HG03025 (cell line): ENCODE results near the gene IVD.
A peak's percentile ranks its signal among the peaks of the same experiment; 100 is the strongest.

Experiments
- ATAC-seq: cut with Tn5 transposase; IDR thresholded peaks from one replicate; pipeline ENCODE4 v1.9.1; 2021; ENCODE audit warnings: mild to moderate bottlenecking, moderate library complexity; ENCODE audit not compliant: unreplicated experiment, low FRiP score

The IVD gene

GRCh38 chr15:40405501-40406381 lies at the start of gene IVD:
TSS of gene IVD (plus strand) at chr15:40405795. CDS start at chr15:40405828, 33 bp downstream.
- peak; percentile 75 for ATAC-seq

GRCh38 chr15:40355976-40356585 lies 49.5 kb upstream of the IVD start:
- no peak for ATAC-seq

- no peak for ATAC-seq
Observed at GRCh38 chr15:40357246-40357645, 48.3 kb upstream of the IVD start.

- ATAC-seq = peak; percentile 67
Observed at GRCh38 chr15:40357723-40358470, 47.7 kb upstream of the IVD start, which contains the start of gene DISP2. TSS of gene DISP2 (plus strand) at chr15:40358219. CDS start at chr15:40358322, 103 bp downstream.

GRCh38 chr15:40358471-40359353 lies 46.9 kb upstream of the IVD start:
- ATAC-seq = peak; percentile 8

GRCh38 chr15:40360015-40360414 lies 45.6 kb upstream of the IVD start:
- no peak for ATAC-seq

GRCh38 chr15:40361640-40362039 lies 44.0 kb upstream of the IVD start:
- ATAC-seq = no peak

- no peak for ATAC-seq
Observed at GRCh38 chr15:40363611-40364010, 42.0 kb upstream of the IVD start.

GRCh38 chr15:40364251-40364650 lies 41.3 kb upstream of the IVD start:
- ATAC-seq = no peak

GRCh38 chr15:40365016-40365415 lies 40.6 kb upstream of the IVD start:
- no peak for ATAC-seq

GRCh38 chr15:40365624-40366456 lies 39.8 kb upstream of the IVD start:
- ATAC-seq = no peak

GRCh38 chr15:40366457-40367370 lies 38.9 kb upstream of the IVD start:
- ATAC-seq = no peak

GRCh38 chr15:40367371-40367685 lies 38.3 kb upstream of the IVD start:
- ATAC-seq = no peak

- ATAC-seq = peak; percentile 75
Observed at GRCh38 chr15:40367686-40368611, 37.6 kb upstream of the IVD start.

- no peak for ATAC-seq
Observed at GRCh38 chr15:40368719-40369473, 36.7 kb upstream of the IVD start.

GRCh38 chr15:40369474-40369869 lies 36.1 kb upstream of the IVD start:
- ATAC-seq = no peak

- no peak for ATAC-seq
Observed at GRCh38 chr15:40369971-40370370, 35.6 kb upstream of the IVD start.
